GM19395 (cell line): ENCODE measurements around the gene WDR90.

Experiments
- ATAC-seq: cut with Tn5 transposase; IDR thresholded peaks from one replicate; pipeline ENCODE4 v1.9.1; 2021; ENCODE audit warnings: mild to moderate bottlenecking, moderate library complexity; ENCODE audit not compliant: unreplicated experiment

WDR90 gene

DNA sequence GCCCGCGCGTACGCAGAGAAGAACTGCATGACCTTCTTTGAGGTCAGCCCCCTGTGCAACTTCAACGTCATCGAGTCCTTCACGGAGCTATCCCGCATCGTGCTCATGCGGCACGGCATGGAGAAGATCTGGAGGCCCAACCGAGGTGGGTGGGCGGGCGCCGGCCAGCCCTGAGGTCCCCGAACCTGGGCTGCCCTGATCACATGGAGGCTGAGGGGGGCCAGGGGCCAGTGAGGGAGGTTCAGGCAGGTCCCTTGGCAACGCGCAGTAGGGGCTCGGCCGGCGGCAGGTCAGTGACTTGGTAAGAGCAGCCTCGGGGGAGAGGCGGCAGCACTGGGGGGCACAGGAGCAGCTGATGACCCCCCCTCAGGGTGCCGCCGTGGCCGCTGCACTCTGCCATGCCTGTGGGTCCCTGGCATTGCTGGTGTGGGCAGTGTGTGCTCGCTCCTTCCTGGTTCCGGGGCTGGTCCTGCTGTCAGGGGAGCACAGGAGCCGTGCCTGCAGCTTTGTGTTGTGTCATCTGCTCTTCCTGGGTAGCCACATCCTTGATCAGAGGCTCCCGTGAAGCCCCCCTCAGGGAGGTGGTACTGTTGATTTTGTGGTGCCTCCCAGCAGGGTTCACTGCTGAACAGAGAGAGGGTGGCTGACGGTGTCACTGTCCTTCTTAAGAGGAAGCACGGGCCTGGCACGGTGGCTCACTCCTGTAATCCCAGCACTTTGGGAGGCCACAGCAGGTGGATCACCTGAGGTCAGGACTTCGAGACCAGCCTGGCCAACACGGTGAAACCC, 23.0 kb upstream of the WDR90 start:
- ATAC-seq: no peak

- ATAC-seq: no peak
Observed at GRCh38 chr16:626787-627453, 22.2 kb upstream of the WDR90 start.

- no peak for ATAC-seq
Observed at GRCh38 chr16:627454-628239, 21.5 kb upstream of the WDR90 start.

GRCh38 chr16:628321-629061, 20.7 kb upstream of the WDR90 start:
- ATAC-seq: no peak

GRCh38 chr16:629185-629832, 19.9 kb upstream of the WDR90 start:
- no peak for ATAC-seq

- no peak for ATAC-seq
Observed at GRCh38 chr16:629833-630248, 19.3 kb upstream of the WDR90 start.

GRCh38 chr16:630249-630814, 18.8 kb upstream of the WDR90 start:
- ATAC-seq: no peak

- ATAC-seq: no peak
Observed at GRCh38 chr16:630815-631405, 18.3 kb upstream of the WDR90 start, which contains the start of gene WFIKKN1. TSS of gene WFIKKN1 (plus strand) at chr16:630985. CDS start at chr16:631254, 269 bp downstream.

- ATAC-seq: no peak
Observed at GRCh38 chr16:631808-632358, 17.3 kb upstream of the WDR90 start.

DNA sequence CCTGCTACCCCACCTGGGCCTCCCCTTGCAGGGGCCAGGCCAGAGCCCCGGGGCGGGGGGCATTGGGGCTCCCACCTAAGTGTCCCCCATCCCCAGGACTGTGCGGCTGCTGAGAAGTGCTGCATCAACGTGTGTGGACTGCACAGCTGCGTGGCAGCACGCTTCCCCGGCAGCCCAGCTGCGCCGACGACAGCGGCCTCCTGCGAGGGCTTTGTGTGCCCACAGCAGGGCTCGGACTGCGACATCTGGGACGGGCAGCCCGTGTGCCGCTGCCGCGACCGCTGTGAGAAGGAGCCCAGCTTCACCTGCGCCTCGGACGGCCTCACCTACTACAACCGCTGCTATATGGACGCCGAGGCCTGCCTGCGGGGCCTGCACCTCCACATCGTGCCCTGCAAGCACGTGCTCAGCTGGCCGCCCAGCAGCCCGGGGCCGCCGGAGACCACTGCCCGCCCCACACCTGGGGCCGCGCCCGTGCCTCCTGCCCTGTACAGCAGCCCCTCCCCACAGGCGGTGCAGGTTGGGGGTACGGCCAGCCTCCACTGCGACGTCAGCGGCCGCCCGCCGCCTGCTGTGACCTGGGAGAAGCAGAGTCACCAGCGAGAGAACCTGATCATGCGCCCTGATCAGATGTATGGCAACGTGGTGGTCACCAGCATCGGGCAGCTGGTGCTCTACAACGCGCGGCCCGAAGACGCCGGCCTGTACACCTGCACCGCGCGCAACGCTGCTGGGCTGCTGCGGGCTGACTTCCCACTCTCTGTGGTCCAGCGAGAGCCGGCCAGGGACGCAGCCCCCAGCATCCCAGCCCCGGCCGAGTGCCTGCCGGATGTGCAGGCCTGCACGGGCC, 16.5 kb upstream of the WDR90 start:
- ATAC-seq: no peak

DNA sequence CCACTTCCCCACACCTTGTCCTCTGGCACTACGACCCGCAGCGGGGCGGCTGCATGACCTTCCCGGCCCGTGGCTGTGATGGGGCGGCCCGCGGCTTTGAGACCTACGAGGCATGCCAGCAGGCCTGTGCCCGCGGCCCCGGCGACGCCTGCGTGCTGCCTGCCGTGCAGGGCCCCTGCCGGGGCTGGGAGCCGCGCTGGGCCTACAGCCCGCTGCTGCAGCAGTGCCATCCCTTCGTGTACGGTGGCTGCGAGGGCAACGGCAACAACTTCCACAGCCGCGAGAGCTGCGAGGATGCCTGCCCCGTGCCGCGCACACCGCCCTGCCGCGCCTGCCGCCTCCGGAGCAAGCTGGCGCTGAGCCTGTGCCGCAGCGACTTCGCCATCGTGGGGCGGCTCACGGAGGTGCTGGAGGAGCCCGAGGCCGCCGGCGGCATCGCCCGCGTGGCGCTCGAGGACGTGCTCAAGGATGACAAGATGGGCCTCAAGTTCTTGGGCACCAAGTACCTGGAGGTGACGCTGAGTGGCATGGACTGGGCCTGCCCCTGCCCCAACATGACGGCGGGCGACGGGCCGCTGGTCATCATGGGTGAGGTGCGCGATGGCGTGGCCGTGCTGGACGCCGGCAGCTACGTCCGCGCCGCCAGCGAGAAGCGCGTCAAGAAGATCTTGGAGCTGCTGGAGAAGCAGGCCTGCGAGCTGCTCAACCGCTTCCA, 15.7 kb upstream of the WDR90 start:
- ATAC-seq: no peak

DNA sequence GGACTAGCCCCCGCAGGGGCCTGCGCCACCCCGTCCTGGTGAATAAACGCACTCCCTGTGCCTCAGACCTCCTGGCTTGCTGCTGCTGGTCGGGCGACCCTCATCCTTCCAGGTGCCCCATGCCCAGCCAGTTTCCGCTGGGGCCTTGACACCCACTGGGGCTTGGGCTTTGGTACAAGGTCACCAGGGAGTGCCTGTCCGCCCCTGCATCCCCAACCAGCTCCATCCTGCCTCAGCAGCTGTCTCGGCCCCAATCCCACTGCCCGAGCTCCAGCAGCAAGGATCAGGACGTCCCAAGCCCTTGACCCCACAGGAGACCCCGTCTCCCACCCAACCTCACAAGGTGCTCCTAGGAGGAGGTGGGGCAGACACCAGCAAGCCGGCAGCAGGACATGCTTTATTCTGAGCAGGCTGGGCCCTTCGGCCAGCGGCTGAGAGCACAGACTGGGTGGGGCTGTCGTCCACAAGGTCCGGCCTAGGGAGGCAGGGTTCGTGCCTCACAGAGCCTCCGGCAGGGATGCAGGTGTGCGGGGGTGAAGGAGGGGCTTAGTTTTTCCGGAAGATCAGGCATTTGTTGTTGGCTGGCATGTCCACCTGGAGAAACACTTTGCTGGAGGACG, 15.0 kb upstream of the WDR90 start:
- no peak for ATAC-seq

DNA sequence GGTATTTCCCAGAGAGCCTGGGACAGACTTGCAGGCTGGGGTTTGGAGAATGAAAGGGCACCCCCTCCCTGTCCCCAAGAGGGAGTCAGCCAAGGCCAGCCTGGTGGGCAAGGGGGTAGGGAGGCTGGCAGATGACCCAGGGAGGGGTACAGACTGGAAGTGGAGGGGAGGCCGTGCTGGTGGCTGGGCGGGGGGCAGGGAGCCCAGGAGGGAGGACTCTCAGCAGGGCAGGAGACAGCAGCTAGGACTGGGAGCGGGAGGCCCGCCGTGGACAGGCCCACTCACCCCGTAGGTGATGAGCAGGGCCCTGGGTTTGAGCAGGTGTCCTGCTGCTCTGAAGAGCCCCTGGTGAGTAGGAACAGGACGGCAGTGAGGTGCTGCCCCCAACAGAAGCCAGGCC, 14.2 kb upstream of the WDR90 start:
- ATAC-seq: no peak

GRCh38 chr16:635573-636205, 13.5 kb upstream of the WDR90 start:
- ATAC-seq: no peak

DNA sequence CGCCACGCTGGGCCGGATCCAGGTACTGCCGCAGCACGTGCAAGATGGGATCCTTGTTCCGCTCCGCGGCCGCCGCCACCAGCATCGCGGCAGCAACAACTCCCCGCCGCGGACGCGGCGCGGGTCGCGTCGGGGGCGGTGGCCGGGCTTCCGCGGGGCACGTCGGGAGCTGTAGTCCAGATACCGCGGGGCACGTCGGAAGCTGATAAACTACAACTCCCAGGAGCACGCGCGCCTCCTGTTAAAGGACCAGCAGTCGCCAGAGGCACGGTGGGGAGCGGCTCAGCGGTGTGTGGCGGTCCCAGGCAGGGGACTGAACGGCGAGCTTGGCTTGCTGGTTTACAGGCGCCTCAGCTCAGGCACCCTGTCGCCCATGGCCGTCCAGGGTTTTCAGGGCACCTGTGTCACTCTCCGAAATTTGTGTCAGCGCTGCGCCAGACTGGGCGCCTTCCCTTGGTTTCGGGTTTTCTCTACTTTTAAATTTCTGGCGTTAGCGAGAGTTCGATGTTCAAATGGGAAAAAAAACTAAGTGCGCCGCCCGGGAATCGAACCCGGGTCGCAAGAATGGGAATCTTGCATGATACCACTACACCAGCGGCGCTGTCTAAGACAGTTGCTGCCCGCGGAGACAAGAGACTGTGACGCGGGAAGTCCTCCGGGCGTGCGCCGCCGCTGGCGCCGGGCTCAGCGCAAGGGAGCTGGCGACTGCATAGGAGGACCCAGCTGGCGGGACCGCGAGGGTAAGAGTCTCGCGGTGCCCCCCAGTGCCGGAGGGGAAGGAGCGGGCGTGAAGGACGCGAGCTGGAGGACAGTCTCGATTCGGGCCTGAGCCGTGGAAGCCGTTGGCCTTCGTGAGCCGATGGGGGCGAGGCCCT, 12.7 kb upstream of the WDR90 start, which contains the start of gene METTL26:
METTL26 (minus strand) TSS at position 100 of the 875 bp plus-strand sequence; CDS start at position 85, 15 bp downstream.
- ATAC-seq: peak; percentile 73
